ENCODE results near the gene TECPR2. TPM values are rescaled to one million over a fixed set of nuclear protein-coding genes. Genes with fewer than 3 reads are reported as not detected.
"Not testable (repeated sequence)": the region's sequence is repeated elsewhere in the genome, so short reads cannot be mapped to it uniquely, and the experiment has no call there.

TECPR2 gene
- total and polyA plus RNA-seq, 2 donors from 2014 or later, result 6.0 to 30.2 TPM

DNA sequence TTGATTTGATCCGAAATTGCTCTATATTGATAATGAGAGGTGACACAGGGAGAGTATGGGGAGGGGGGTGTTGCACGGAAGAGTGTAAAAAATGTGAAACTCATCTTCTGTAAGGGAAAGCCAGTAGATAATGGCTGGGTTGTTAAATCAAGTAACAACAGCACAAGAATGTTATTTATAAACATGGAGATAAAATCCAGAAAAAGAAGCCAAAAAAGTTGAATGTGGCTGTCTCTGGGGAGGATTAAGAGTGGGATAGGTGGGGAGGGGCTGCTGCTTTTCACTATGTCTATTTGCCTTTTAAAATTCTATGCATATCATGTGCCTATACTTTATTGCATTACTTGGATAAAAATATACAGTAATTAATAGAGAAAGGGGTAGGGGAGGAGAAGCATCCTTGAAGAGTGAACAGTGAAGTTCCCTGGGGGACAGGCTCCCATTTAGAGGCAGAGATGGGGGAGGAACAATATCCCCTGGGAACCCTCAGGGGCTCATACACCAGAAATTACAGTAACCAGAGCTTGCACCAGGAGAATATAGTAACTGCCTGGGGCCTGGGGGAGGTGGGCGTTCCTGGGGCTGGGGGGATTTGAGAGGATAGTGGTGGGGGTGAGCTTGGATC is 186.0 kb downstream of the TECPR2 start:
- DNase-seq (no peak), FAIRE-seq (no peak)
- Histone ChIP-seq H3K27ac (ENCODE audit: low read depth in 2 of 2, low read length in 2 of 2) (no peak overlapping the region), H3K4me3 (ENCODE audit: low read length in 3 of 3) (no peak overlapping the region), H3K27me3 (ENCODE audit: control insufficient read depth, insufficient read depth, low read length) (no peaks in the 10 kb centered on the region), H3K36me3 (ENCODE audit: control insufficient read depth in 2 of 3, insufficient read depth in 3 of 3, low read length in 3 of 3) (no peaks in the 10 kb centered on the region), H3K4me1 (ENCODE audit: control insufficient read depth in 2 of 3, insufficient read depth in 2 of 3, low read depth in 1 of 3, low read length in 3 of 3) (no peaks in the 10 kb centered on the region), H3K9me3 (ENCODE audit: control insufficient read depth in 2 of 3, insufficient read depth in 1 of 3, low read length in 3 of 3) (no peaks in the 10 kb centered on the region), H3K9ac (ENCODE audit: low read length in 3 of 3) (no peak overlapping the region)
- intact Hi-C loops (cut with DNase I), result no loop called here
- TF ChIP-seq, protein P1, sequence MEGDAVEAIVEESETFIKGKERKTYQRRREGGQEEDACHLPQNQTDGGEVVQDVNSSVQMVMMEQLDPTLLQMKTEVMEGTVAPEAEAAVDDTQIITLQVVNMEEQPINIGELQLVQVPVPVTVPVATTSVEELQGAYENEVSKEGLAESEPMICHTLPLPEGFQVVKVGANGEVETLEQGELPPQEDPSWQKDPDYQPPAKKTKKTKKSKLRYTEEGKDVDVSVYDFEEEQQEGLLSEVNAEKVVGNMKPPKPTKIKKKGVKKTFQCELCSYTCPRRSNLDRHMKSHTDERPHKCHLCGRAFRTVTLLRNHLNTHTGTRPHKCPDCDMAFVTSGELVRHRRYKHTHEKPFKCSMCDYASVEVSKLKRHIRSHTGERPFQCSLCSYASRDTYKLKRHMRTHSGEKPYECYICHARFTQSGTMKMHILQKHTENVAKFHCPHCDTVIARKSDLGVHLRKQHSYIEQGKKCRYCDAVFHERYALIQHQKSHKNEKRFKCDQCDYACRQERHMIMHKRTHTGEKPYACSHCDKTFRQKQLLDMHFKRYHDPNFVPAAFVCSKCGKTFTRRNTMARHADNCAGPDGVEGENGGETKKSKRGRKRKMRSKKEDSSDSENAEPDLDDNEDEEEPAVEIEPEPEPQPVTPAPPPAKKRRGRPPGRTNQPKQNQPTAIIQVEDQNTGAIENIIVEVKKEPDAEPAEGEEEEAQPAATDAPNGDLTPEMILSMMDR (IDR thresholded peaks at IDR 0.05; ENCODE audit: borderline replicate concordance, extremely low read depth, insufficient read depth), result no peak

DNA sequence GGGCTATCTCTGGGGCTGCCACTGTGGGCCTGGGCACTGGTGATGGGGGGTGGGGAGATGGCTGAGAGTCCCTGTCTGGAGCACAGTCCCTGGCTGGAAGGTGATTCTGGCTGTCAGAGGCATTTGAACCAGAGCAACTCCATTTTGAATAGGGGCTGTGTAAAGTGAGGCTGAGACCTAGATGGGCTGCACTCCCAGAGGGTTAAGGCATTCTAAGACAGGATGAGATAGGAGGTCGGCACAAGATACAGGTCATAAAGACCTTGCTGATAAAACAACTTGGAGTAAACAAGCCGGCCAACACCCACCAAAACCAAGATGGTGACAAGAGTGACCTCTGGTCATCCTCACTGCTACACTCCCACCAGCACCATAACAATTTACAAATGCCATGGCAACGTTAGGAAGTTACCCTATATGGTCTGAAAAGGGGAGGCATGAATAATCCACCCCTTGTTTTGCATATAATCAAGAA is 188.2 kb downstream of the TECPR2 start:
- H3K36me3 ChIP-seq (ENCODE audit: control insufficient read depth in 2 of 3, insufficient read depth in 3 of 3, low read length in 3 of 3); H3K27me3 ChIP-seq (ENCODE audit: control insufficient read depth, insufficient read depth, low read length); intact Hi-C loops (cut with DNase I); H3K4me3 ChIP-seq (ENCODE audit: low read length in 3 of 3); H3K9ac ChIP-seq (ENCODE audit: low read length in 3 of 3); H3K9me3 ChIP-seq (ENCODE audit: control insufficient read depth in 2 of 3, insufficient read depth in 1 of 3, low read length in 3 of 3); FAIRE-seq; DNase-seq; H3K4me1 ChIP-seq (ENCODE audit: control insufficient read depth in 2 of 3, insufficient read depth in 2 of 3, low read depth in 1 of 3, low read length in 3 of 3); H3K27ac ChIP-seq (ENCODE audit: low read depth in 2 of 2, low read length in 2 of 2): not testable (repeated sequence)

Small RNA genes within 50 kb of the gene (microRNA-seq; reads per million reads assigned to microRNA genes)
- gene MIR4309, result not detected

Other genes starting within 250 kb of the TECPR2 start
- 44.2 TPM for gene WDR20, start 223.0 kb upstream of the TECPR2 start, total RNA-seq
- gene WDR20, start 223.0 kb upstream of the TECPR2 start, polyA plus RNA-seq (ENCODE audit: insufficient read depth, low read depth, low replicate concordance), result 12.6 TPM
- 32.7 TPM for gene MOK, start 57.8 kb upstream of the TECPR2 start, total RNA-seq
- 20.4 TPM for gene MOK, start 57.8 kb upstream of the TECPR2 start, polyA plus RNA-seq (ENCODE audit: insufficient read depth, low read depth, low replicate concordance)
- 15.8 TPM for gene ZNF839, start 43.2 kb upstream of the TECPR2 start, total RNA-seq
- 7.8 TPM for gene ZNF839, start 43.2 kb upstream of the TECPR2 start, polyA plus RNA-seq (ENCODE audit: insufficient read depth, low read depth, low replicate concordance)
- gene CINP, start 51 bp upstream of the TECPR2 start, total RNA-seq, result 32.1 TPM
- 49.3 TPM for gene CINP, start 51 bp upstream of the TECPR2 start, polyA plus RNA-seq (ENCODE audit: insufficient read depth, low read depth, low replicate concordance)
- gene ANKRD9, start 146.8 kb downstream of the TECPR2 start, total RNA-seq, result 18.7 TPM
- 26.0 TPM for gene ANKRD9, start 146.8 kb downstream of the TECPR2 start, polyA plus RNA-seq (ENCODE audit: insufficient read depth, low read depth, low replicate concordance)
- gene RCOR1, start 229.7 kb downstream of the TECPR2 start, total RNA-seq, result 17.9 TPM
- gene RCOR1, start 229.7 kb downstream of the TECPR2 start, polyA plus RNA-seq (ENCODE audit: insufficient read depth, low read depth, low replicate concordance), result 4.9 TPM